Astrocyte (in vitro differentiated cells and primary cell): Measurements from ENCODE around the gene CLDND1. TPM values are rescaled to one million over a fixed set of nuclear protein-coding genes. Genes with fewer than 3 reads are reported as not detected.

Experiments
- DNase-seq: peaks from one replicate; pipeline ENCODE4 v3.0.0-alpha.2; 2010; ENCODE audit warnings: low read depth
- FAIRE-seq: peaks from 2 replicates; lab custom pipeline; 2011; peaks lifted over from hg19 to GRCh38; lab: Jason Lieb, UNC
- H2AFZ ChIP-seq: 2 replicates; pipeline ENCODE4 v1.6.0; 2012; ENCODE audit warnings: low read depth, low read length, inconsistent platforms
- H3K27ac ChIP-seq: 2 replicates; pipeline ENCODE4 v1.5.1; 2011; ENCODE audit warnings: low read depth, low read length, inconsistent platforms
- H3K27me3 ChIP-seq: 2 replicates; pipeline ENCODE4 v1.6.0; 2011; ENCODE audit warnings: low read length, inconsistent platforms; ENCODE audit not compliant: insufficient read depth
- H3K36me3 ChIP-seq: 2 replicates; pipeline ENCODE4 v1.5.1; 2011; ENCODE audit warnings: low read length, inconsistent platforms; ENCODE audit not compliant: insufficient read depth
- H3K4me1 ChIP-seq: 2 replicates; pipeline ENCODE4 v1.5.1; 2011; ENCODE audit warnings: low read length, inconsistent platforms; ENCODE audit not compliant: insufficient read depth
- H3K4me2 ChIP-seq: 2 replicates; pipeline ENCODE4 v1.6.0; 2012; ENCODE audit warnings: low read length, inconsistent platforms
- H3K4me3 ChIP-seq: 2 replicates; pipeline ENCODE4 v1.5.1; 2011; ENCODE audit warnings: low read depth, mild to moderate bottlenecking, low read length, inconsistent platforms; ENCODE audit not compliant: insufficient read depth
- H3K79me2 ChIP-seq: 2 replicates; pipeline ENCODE4 v1.6.0; 2012; ENCODE audit warnings: mild to moderate bottlenecking, low read length, inconsistent platforms; ENCODE audit not compliant: insufficient read depth
- H3K9ac ChIP-seq: 2 replicates; pipeline ENCODE4 v1.6.0; 2012; ENCODE audit warnings: mild to moderate bottlenecking, low read length, inconsistent platforms
- H3K9me3 ChIP-seq: 2 replicates; pipeline ENCODE4 v1.5.1; 2012; ENCODE audit warnings: low read depth, mild to moderate bottlenecking, low read length, inconsistent platforms; ENCODE audit not compliant: insufficient read depth
- H4K20me1 ChIP-seq: 2 replicates; pipeline ENCODE4 v1.6.0; 2012; ENCODE audit warnings: low read length, inconsistent platforms; ENCODE audit not compliant: insufficient read depth
- H3K27ac Mint-ChIP-seq: one replicate; pipeline ENCODE4 v1.8.0; 2021; ENCODE audit warnings: mild to moderate bottlenecking, mixed read lengths; ENCODE audit not compliant: unreplicated experiment
- H3K27me3 Mint-ChIP-seq: one replicate; pipeline ENCODE4 v1.8.0; 2021; ENCODE audit warnings: low read depth, mixed read lengths; ENCODE audit not compliant: unreplicated experiment
- H3K36me3 Mint-ChIP-seq: one replicate; pipeline ENCODE4 v1.8.0; 2021; ENCODE audit warnings: low read depth, mixed read lengths; ENCODE audit not compliant: unreplicated experiment
- H3K4me1 Mint-ChIP-seq: one replicate; pipeline ENCODE4 v1.8.0; 2021; ENCODE audit warnings: low read depth, mixed read lengths; ENCODE audit not compliant: unreplicated experiment
- H3K4me3 Mint-ChIP-seq: one replicate; pipeline ENCODE4 v1.8.0; 2021; ENCODE audit warnings: mild to moderate bottlenecking, moderate library complexity, mixed read lengths; ENCODE audit not compliant: unreplicated experiment
- H3K9me3 Mint-ChIP-seq: one replicate; pipeline ENCODE4 v1.8.0; 2021; ENCODE audit warnings: mild to moderate bottlenecking, mixed read lengths; ENCODE audit not compliant: unreplicated experiment
- CTCF ChIP-seq: IDR thresholded peaks from 2 replicates; pipeline ENCODE4 v1.5.1; 2011; ENCODE audit warnings: low read depth, mild to moderate bottlenecking, inconsistent platforms, low read length, moderate library complexity; ENCODE audit not compliant: insufficient read depth
- EZH2 ChIP-seq: IDR thresholded peaks from 2 replicates; pipeline ENCODE4 v1.6.1; 2012; ENCODE audit warnings: mild to moderate bottlenecking, low read length, inconsistent platforms; ENCODE audit not compliant: insufficient read depth
- total RNA-seq: library from RNA; stranded (reverse); gene quantifications from 2 replicates; pipeline ENCODE4 v1.2.1, GENCODE V29; 2021

Gene CLDND1
- total RNA-seq, 1 donor from 2014 or later: 104 TPM

DNA sequence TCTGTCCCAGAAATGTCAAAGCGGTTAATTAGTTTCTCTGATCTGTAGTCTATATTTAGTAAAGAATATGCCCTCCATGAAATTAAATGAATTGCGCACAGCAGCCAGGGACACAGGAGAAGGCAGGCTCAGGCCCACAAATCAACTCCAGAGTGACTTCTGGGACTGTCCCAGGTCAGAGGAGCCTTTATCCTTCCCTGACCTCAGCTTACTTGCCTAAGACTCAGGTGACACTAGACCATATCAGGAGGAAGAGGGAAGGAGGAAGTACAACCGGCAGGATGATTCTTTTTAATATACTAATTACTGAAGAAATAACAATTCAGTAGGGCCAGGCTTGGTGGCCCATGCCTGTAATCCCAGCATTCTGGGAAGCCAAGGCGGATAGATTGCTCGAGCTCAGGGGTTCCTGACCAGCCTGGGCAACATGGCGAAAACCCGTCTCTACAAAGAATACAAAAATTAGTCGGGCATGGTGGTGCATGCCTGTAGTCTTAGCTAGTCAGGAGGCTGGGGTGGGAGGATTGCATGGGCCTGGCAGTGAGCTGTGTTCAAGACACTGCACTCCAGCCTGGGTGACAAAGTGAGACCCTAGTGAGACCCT, 7.3 kb upstream of the CLDND1 start:
- no peak for FAIRE-seq
- H3K27ac Mint-ChIP-seq: no peak overlapping the region

DNA sequence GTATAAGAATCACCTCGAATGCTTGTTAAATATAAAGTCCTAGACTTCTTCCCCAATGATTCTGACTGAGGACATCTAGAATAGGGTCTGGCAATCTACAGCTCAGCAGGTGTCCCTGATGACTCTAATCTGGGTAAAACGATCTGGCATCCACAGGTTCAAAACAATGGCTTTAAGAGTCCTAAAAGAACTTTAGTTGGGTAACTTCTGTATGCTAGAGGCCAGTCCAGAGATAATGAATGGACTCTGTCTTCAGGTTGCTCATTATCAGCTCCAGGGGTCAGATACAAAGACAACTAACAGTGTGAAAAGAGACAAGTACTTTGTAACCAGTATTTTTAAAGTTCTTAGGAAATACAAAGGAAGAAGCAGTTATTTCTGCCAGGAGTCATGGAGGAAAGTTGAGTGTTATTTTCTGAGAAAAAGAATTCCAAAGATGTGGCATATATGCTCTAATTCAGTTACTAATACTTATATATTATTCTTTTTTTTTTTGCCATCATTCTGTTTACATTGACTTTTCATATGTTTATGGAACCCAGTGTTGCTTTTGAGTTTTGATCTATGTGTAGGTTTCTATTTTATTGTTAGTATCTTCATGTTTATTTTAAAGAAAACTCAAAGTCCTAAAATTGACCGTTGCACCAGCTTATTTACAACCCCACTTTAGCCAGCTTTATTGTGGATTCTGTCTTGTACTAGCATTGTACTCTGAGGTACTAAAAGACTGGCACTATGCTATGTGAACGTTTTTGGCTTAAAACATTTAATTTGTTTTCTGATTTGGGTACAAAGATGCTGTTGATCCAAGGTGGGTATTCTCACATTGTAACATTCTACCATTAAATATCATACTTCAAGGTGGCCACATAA, 6.0 kb upstream of the CLDND1 start:
- no peak for FAIRE-seq

More for the DNA sequence above, 7.3 kb upstream of the CLDND1 start:
- Mint-ChIP-seq H3K4me3 (no peak overlapping the region), H3K36me3 (no peaks in the 10 kb centered on the region), H3K9me3 (no peaks in the 10 kb centered on the region), H3K27me3 (no peaks in the 10 kb centered on the region), H3K4me1 (no peaks in the 10 kb centered on the region)
- Histone ChIP-seq H3K27ac (no peak overlapping the region), H3K9me3 (no peaks in the 10 kb centered on the region), H3K79me2 (no peaks in the 10 kb centered on the region), H3K9ac (no peak overlapping the region), H3K4me1 (no peaks in the 10 kb centered on the region), H2AFZ (no peak overlapping the region), H3K36me3 (no peaks in the 10 kb centered on the region), H3K4me3 (no peak overlapping the region), H3K4me2 (no peak overlapping the region), H3K27me3 (no peaks in the 10 kb centered on the region), H4K20me1 (no peaks in the 10 kb centered on the region)
- TF ChIP-seq EZH2 (no peak), CTCF (no peak)
- DNase-seq: no peak

More for the DNA sequence above, 6.0 kb upstream of the CLDND1 start:
- no peaks in the 10 kb centered on the region for H3K36me3 Mint-ChIP-seq
- no peaks in the 10 kb centered on the region for H4K20me1 ChIP-seq
- H3K4me2 ChIP-seq: no peak overlapping the region
- H3K9me3 Mint-ChIP-seq: no peaks in the 10 kb centered on the region
- H3K27ac Mint-ChIP-seq: no peak overlapping the region
- no peak overlapping the region for H3K27ac ChIP-seq
- H3K9me3 ChIP-seq: no peaks in the 10 kb centered on the region
- no peak overlapping the region for H3K4me3 ChIP-seq
- H3K27me3 ChIP-seq: no peaks in the 10 kb centered on the region
- no peaks in the 10 kb centered on the region for H3K79me2 ChIP-seq
- no peak overlapping the region for H2AFZ ChIP-seq
- H3K4me1 Mint-ChIP-seq: no peaks in the 10 kb centered on the region
- no peaks in the 10 kb centered on the region for H3K4me1 ChIP-seq
- TF ChIP-seq EZH2 (no peak), CTCF (no peak)
- H3K36me3 ChIP-seq: no peaks in the 10 kb centered on the region
- H3K9ac ChIP-seq: no peak overlapping the region
- DNase-seq: no peak
- H3K4me3 Mint-ChIP-seq: no peak overlapping the region
- H3K27me3 Mint-ChIP-seq: no peaks in the 10 kb centered on the region
